ENCODE measurements around the gene ATP10A.
"Not testable (repeated sequence)": the region's sequence is repeated elsewhere in the genome, so short reads cannot be mapped to it uniquely, and the experiment has no call there.

- TF ChIP-seq EP300 (IDR thresholded peaks at IDR 0.05) = not testable (repeated sequence)
- TF ChIP-seq, protein P1, sequence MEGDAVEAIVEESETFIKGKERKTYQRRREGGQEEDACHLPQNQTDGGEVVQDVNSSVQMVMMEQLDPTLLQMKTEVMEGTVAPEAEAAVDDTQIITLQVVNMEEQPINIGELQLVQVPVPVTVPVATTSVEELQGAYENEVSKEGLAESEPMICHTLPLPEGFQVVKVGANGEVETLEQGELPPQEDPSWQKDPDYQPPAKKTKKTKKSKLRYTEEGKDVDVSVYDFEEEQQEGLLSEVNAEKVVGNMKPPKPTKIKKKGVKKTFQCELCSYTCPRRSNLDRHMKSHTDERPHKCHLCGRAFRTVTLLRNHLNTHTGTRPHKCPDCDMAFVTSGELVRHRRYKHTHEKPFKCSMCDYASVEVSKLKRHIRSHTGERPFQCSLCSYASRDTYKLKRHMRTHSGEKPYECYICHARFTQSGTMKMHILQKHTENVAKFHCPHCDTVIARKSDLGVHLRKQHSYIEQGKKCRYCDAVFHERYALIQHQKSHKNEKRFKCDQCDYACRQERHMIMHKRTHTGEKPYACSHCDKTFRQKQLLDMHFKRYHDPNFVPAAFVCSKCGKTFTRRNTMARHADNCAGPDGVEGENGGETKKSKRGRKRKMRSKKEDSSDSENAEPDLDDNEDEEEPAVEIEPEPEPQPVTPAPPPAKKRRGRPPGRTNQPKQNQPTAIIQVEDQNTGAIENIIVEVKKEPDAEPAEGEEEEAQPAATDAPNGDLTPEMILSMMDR (IDR thresholded peaks at IDR 0.05) = not testable (repeated sequence)
These were observed 222.2 kb downstream of the ATP10A start for GRCh38 chr15:25640959-25641358.
